Stimulated activated CD8-positive, alpha-beta memory T cell treated with anti-CD3 and anti-CD28 coated beads, Interleukin-15, amount 100 ng/mL, for 4 hours (primary cell): ENCODE results near the gene OR4Q2.
"Not testable (repeated sequence)": the region's sequence is repeated elsewhere in the genome, so short reads cannot be mapped to it uniquely, and the experiment has no call there.

Source experiments
- DNase-seq, 2 donors: peaks; one replicate each; pipeline ENCODE4 v3.0.0-alpha.2; 2020; ENCODE audit warnings: low read depth in 2 of 2

The OR4Q2 gene

DNA sequence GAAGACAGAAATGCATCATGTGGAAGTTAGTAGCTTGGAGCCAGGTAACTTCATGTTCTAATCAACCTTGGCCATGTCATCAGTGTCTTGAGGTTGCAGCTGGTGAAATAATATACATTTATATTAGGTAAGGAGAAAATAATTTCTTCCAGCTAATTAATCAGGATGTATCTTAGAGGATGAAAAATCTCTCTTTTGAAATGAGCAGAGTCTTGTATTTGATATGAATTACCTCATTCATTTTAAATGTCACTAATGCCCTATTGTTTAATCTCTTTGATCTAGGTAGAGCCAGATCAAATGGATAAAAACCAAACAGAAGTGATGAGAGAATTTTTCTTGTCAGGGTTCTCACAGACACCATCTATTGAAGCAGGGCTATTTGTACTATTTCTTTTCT, at the start of gene OR4Q2:
TSS of gene OR4Q2 (plus strand) at position 301 of the 400 bp plus-strand sequence.
- DNase-seq = no peak

DNA sequence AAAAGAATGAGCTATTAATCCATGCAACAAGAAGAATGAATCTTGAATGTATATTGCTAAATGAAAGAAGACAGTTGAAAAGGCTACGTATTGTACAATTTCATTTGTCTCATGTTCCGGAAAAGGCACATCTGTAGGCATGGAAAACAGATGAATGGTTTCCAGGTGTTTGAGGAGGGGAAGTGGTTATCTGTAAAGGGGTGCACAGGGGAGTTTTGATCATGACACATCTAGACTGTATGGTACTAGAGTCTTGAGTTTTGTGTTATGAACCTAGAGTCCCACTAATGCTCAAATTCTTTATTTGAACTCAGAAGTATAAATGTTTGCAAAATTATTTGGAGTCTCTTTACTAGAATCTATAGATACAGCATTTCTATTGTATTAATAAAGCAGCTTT, 32.2 kb upstream of the OR4Q2 start:
- DNase-seq = not testable (repeated sequence)

DNA sequence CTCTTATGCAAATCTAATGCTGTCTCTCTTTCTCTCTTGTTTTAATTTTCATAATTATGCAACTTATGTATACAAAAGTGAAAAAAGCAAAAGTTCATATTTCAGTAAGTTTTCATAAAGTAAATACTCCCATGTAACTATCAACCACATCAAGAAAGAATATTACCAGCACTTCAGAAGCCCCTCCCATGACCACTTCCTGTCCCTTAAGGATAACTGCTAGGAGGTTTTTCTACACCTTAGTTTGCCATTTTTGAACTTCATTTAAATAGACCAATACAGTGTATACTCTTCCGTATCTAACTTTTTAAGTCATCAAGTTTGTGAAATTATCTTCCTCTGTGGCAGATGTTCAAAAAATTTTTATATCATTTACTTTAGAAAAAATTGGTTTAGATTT, 27.1 kb upstream of the OR4Q2 start:
- no peak for DNase-seq

DNA sequence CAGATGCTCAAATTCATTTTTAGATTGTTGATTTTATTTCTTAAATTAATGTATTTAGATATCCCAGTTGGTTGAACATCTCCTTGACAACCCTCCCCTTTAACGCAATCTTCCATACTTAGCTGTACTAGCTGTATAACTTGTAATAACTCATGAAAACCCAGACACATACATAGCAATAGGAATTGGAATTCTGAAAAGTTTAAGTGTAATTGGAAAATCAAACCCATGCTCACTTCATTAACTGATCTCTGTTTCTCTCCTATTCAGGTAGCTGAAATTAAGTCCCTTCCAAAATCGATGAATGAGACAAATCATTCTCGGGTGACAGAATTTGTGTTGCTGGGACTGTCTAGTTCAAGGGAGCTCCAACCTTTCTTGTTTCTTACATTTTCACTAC, 26.7 kb upstream of the OR4Q2 start, which contains the start of gene OR4K15:
TSS of gene OR4K15 (plus strand) at position 301 of the 400 bp plus-strand sequence. CDS start at position 301, 0 bp downstream.
- no peak for DNase-seq

DNA sequence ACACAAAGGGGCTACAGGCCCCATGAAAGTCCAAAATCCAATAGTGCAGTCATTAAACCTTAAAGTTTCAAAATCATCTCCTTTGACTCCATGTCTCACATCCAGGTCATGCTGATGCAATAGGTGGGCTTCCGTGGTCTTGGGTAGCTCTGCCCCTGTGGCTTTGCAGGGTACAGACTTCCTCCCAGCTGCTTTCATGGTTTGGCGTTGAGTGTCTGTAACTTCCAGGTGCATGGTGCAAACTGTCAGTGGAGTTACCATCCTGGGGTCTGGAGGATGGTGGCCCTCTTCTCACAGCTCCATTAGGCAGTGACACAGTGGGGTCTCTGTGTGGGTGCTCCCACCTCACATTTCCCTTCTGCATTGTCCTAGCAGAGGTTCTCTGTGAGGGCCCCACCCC, 8.5 kb upstream of the OR4Q2 start:
- no peak for DNase-seq

DNA sequence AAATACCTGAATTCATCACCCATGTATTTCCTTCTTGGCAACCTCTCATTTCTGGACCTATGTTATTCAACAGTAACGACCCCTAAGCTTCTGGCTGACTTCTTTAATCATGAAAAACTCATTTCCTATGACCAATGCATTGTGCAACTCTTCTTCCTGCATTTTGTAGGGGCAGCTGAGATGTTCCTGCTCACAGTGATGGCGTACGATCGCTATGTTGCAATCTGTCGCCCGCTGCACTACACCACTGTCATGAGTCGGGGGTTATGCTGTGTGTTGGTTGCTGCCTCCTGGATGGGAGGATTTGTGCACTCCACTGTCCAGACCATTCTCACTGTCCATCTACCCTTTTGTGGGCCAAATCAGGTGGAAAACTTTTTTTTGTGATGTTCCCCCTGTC, 356 bp downstream of the OR4Q2 start:
- DNase-seq = no peak

DNA sequence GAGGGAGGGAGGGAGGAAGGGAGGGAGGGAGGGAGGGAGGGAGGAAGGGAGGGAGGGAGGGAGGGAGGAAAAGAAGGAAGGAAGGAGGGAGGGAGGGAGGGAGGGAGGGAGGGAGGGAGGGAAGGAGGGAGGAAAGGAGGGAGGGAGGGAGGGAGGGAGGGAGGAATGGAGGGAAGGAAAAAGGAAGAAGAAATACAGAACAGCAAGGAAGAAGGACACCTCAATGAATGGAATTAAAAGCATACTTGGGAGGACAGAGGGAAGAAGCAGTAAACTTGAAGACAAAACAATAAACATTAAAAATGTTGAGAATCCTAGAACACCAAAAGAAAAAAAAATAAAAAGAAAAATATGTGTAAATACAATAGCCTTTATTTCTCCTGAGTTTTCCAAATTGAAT, 6.2 kb downstream of the OR4Q2 start:
- no peak for DNase-seq

DNA sequence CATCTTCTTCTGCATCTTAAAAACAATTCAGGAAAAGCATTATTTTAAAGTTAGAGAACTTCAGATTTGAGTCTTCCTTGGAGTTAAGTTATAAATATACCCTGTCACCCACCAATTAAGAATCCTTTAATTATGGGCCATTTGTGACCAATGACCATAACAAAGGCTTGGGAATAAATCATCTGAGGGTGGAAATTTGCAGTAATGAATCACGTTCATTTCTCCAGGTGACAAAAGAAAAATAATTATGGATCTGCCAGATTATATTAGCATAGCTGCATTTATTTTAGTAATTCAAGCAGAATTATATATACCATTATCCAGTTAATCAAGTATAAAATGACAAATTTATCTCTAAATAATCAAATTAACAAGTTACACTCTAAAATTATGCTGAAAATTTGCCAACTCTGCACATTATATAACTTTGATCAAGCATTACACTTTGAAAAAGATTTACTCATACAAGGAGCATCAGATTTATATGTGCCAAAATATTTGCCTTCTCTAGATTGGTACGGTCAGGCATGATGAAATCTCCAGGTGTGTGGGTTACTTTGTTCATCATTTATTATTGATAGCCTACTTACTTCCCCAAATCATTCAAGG, 17.4 kb downstream of the OR4Q2 start, which contains the start of gene OR4K14:
TSS of gene OR4K14 (minus strand) at position 51 of the 609 bp plus-strand sequence. CDS start 4,114 bp downstream, outside the sequence.
- DNase-seq = no peak

DNA sequence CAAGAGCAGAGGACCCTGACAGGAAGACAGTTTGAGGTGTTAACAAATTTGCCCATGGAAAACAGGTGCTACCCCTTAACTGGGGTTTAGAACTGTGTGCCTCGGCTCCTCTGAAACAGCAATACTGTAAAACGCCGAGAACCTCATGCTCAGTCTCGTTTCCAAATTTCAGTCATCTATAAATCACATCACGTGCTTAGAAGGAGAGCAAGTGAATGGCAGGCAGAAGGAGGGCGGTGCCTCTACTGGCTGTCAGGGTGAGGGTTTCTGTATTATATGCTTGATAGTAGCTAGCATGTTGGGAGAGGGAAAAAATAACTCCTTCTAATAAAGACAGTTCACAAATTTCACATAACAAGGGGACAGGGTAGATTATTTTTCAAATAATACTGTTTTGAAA, 29.1 kb downstream of the OR4Q2 start:
- no peak for DNase-seq

DNA sequence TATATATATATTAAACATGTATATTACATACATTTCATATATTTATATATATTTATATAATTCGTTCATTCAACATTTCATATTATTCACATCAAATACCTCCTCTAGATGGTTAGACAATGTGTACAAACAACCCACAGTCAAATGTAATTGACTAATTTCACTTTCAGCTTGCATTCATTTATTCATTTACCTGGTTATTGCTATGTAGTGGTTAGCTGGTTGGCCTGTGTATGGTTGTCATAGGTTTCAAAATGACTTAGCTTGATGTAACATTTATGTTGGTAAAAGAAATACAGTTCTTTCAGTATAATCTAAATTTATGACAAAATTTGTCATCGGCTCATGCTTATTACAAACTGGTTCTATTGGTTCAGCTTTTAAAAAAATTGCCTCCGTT, 33.5 kb downstream of the OR4Q2 start:
- no peak for DNase-seq

DNA sequence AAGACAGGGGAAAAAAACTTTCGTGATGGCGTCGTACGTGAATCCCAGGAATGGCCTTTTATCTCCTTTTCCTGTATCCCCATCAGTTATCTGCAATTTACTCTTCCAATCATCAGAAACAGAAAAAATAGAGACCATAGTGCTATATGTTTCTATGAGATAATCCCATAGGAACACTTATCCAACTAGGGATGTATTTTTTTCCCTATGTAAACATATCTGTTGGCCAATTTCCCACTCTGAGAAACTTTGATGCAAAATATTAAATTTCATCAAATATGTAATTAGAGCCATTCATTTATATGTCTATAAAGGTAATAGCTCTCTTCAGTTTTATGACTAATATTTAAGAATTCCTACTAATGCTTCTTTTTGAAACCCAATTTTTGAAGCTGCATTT, 34.0 kb downstream of the OR4Q2 start, which contains the start of gene OR4K13:
TSS of gene OR4K13 (minus strand) at position 101 of the 400 bp plus-strand sequence. CDS start 1,280 bp downstream, outside the sequence.
- DNase-seq = no peak

DNA sequence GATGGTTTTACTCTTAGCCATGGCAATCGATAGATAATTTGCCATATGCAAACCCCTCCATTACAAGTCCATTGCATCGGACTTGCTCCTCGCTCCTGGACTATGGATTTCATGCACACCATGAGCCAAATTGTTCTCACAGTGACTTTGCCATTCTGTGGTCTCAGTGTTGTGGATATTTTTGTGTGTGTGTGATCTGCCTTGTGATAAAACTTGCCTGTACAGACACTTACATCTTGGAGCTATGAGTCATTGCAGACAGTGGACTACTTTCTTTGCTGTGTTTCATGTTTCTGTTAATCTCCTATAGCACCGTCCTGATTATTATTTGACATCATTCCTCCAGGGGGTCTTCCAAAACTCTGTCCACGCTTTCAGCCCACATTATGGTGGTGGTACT, 42.3 kb downstream of the OR4Q2 start:
- DNase-seq = no peak

DNA sequence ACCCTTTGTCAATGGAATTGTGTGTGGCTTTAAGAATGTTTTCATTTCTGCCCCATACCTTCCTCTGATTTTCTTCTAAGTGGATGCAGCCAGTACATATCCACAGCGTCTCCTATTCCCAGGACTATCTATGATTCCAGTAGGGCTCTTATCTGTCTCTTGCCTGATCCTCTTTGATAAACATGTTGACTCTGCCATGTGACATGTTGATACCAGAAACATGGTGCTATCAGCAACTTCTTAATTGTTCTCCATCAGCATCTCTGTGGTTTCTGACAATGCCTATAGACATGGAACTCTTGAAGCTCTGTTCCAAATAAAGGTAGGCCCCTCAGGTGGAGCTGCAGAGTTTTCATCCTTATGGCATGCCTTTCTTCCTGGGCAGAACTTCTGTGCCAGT, 46.2 kb downstream of the OR4Q2 start:
- DNase-seq = no peak
